Stimulated activated naive CD8-positive, alpha-beta T cell treated with anti-CD3 and anti-CD28 coated beads, Interleukin-15, amount 100 ng/mL, for 72 hours (primary cell): ENCODE results near the gene OTOF.

ENCODE experiments used
- ATAC-seq: fragments of 150-1000 bp; cut with Tn5 transposase; 2 replicates; pipeline ENCODE4 v1.10.0; 2021; ENCODE audit warnings: mild to moderate bottlenecking, moderate library complexity
- DNase-seq, 2 donors: peaks; one replicate each; pipeline ENCODE4 v3.0.0; 2021 to 2022
- H3K27ac Mint-ChIP-seq, 2 donors: one replicate each; pipeline ENCODE4 v1.8.0; 2022; ENCODE audit warnings: mild to moderate bottlenecking in 2 of 2, mixed read lengths in 2 of 2, moderate library complexity in 2 of 2
- H3K27me3 Mint-ChIP-seq: one replicate; pipeline ENCODE4 v1.8.0; 2022; ENCODE audit warnings: mixed read lengths
- H3K4me1 Mint-ChIP-seq: one replicate; pipeline ENCODE4 v1.8.0; 2022; ENCODE audit warnings: mild to moderate bottlenecking, mixed read lengths
- H3K4me3 Mint-ChIP-seq, 2 donors: one replicate each; pipeline ENCODE4 v1.8.0; 2022; ENCODE audit warnings: mild to moderate bottlenecking in 2 of 2, mixed read lengths in 2 of 2, moderate library complexity in 1 of 2
- H3K9me3 Mint-ChIP-seq, 2 donors: one replicate each; pipeline ENCODE4 v1.8.0; 2022; ENCODE audit warnings: mixed read lengths in 2 of 2

The OTOF gene

DNA sequence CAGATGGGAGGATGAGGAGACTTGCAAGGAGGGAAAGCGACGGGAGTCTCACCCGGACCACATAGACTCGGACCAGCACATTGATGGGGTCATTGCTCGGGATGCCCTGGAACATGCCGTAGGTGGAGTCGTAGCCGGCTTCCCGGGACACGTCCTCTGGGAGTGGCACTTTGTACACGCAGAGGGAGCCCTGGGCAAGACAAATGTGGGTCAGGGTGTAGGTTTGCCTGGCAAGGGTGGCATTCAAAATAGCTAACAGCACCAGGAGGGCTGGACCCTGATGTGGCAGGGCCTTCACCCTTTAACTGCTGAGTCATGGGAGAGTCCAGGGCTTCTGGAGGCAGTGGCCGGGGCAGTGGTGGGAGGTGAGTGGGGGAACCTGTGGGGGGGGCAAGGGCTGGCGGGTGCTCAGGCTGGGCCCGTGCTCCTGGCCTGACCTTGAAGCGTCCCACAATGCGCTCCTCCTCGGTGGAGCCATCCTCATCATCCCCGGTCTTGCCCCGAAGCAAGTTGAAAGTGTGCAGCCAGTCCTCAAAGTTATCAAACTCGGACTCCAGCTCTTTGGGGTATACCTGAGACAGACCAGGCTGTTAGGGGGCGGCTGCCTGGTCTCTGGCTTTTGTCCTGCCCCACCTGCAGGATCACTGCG lies 11.1 kb downstream of the OTOF start:
- Mint-ChIP-seq H3K4me1 (no peaks in the 10 kb centered on the region), H3K4me3 (no peak overlapping the region), H3K27me3 (no peaks in the 10 kb centered on the region), H3K9me3 (peaks cover 0 to 13% of the 10 kb centered on the region in 2 donors), H3K27ac (no peak overlapping the region)
- ATAC-seq (no peak), DNase-seq (no peak)

GRCh38 chr2:26465981-26466471 lies 11.9 kb downstream of the OTOF start:
- no peak overlapping the region for H3K4me3 Mint-ChIP-seq
- H3K4me1 Mint-ChIP-seq = no peaks in the 10 kb centered on the region
- DNase-seq (no peak), ATAC-seq (no peak)
- no peaks in the 10 kb centered on the region for H3K27me3 Mint-ChIP-seq
- peaks cover 0 to 13% of the 10 kb centered on the region in 2 donors for H3K9me3 Mint-ChIP-seq
- H3K27ac Mint-ChIP-seq = no peak overlapping the region

- no peak for ATAC-seq
- H3K9me3 Mint-ChIP-seq = peaks cover 0 to 12% of the 10 kb centered on the region in 2 donors
- no peaks in the 10 kb centered on the region for H3K27me3 Mint-ChIP-seq
- H3K4me3 Mint-ChIP-seq = no peak overlapping the region
- no peak overlapping the region for H3K27ac Mint-ChIP-seq
- DNase-seq = no peak
- no peaks in the 10 kb centered on the region for H3K4me1 Mint-ChIP-seq
Measured at GRCh38 chr2:26465266-26465925, 12.5 kb downstream of the OTOF start.

- no peak overlapping the region for H3K4me3 Mint-ChIP-seq
- H3K4me1 Mint-ChIP-seq = no peaks in the 10 kb centered on the region
- no peaks in the 10 kb centered on the region for H3K27me3 Mint-ChIP-seq
- peak overlapping the region in 1 of 2 donors; percentile 85 for H3K27ac Mint-ChIP-seq
- DNase-seq (no peak), ATAC-seq (no peak)
- peaks cover 0 to 5% of the 10 kb centered on the region in 2 donors for H3K9me3 Mint-ChIP-seq
Measured at GRCh38 chr2:26464390-26465265, 13.3 kb downstream of the OTOF start.

GRCh38 chr2:26463244-26464192 lies 14.4 kb downstream of the OTOF start:
- no peaks in the 10 kb centered on the region for H3K27me3 Mint-ChIP-seq
- no peak for ATAC-seq
- no peak for DNase-seq
- no peak overlapping the region for H3K27ac Mint-ChIP-seq
- H3K4me3 Mint-ChIP-seq = no peak overlapping the region
- no peaks in the 10 kb centered on the region for H3K9me3 Mint-ChIP-seq
- no peaks in the 10 kb centered on the region for H3K4me1 Mint-ChIP-seq

- Mint-ChIP-seq H3K4me1 (no peaks in the 10 kb centered on the region), H3K27me3 (no peaks in the 10 kb centered on the region), H3K4me3 (no peak overlapping the region), H3K27ac (peak overlapping the region in 1 of 2 donors; percentile 48), H3K9me3 (no peaks in the 10 kb centered on the region)
- no peak for ATAC-seq
- DNase-seq = no peak
Measured at GRCh38 chr2:26462511-26463243, 15.2 kb downstream of the OTOF start.

DNA sequence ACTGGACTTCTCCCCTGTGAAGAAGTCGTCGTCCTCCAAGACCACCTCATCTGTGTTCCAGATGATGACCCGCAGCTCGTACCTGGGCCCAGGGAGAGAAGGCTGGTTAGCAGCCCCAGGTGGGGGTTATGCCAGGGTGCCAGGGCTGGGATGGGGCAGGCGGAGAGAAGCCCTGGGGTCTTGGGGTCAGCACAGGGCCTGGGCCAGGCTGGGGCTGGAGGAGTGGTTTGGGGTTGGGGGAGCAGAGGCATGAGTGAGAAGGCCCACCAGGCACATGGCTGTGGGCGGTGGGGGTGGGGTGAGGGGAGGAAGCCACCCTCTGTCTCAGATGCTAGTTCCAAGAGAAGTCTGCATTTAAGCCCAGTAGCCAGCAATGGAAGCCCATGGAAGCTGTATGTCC lies 15.8 kb downstream of the OTOF start:
- Mint-ChIP-seq H3K4me1 (no peaks in the 10 kb centered on the region), H3K27me3 (no peaks in the 10 kb centered on the region), H3K4me3 (no peak overlapping the region), H3K27ac (no peak overlapping the region), H3K9me3 (no peaks in the 10 kb centered on the region)
- DNase-seq = no peak
- no peak for ATAC-seq

GRCh38 chr2:26461601-26462023 lies 16.3 kb downstream of the OTOF start:
- Mint-ChIP-seq H3K4me1 (no peaks in the 10 kb centered on the region), H3K27me3 (no peaks in the 10 kb centered on the region), H3K4me3 (no peak overlapping the region), H3K27ac (peak overlapping the region in 1 of 2 donors; percentile 34), H3K9me3 (no peaks in the 10 kb centered on the region)
- DNase-seq (no peak), ATAC-seq (no peak)

- Mint-ChIP-seq H3K9me3 (no peaks in the 10 kb centered on the region), H3K27me3 (no peaks in the 10 kb centered on the region), H3K4me1 (no peaks in the 10 kb centered on the region), H3K27ac (no peak overlapping the region), H3K4me3 (no peak overlapping the region)
- ATAC-seq (no peak), DNase-seq (no peak)
Measured at GRCh38 chr2:26460613-26461031, 17.3 kb downstream of the OTOF start.

GRCh38 chr2:26459991-26460612 lies 17.8 kb downstream of the OTOF start:
- H3K27ac Mint-ChIP-seq = no peak overlapping the region
- DNase-seq = no peak
- ATAC-seq = no peak
- no peaks in the 10 kb centered on the region for H3K27me3 Mint-ChIP-seq
- H3K9me3 Mint-ChIP-seq = no peaks in the 10 kb centered on the region
- H3K4me1 Mint-ChIP-seq = no peaks in the 10 kb centered on the region
- H3K4me3 Mint-ChIP-seq = no peak overlapping the region

- no peak overlapping the region for H3K27ac Mint-ChIP-seq
- no peak for ATAC-seq
- no peak overlapping the region for H3K4me3 Mint-ChIP-seq
- H3K4me1 Mint-ChIP-seq = no peaks in the 10 kb centered on the region
- no peaks in the 10 kb centered on the region for H3K9me3 Mint-ChIP-seq
- no peak for DNase-seq
- no peaks in the 10 kb centered on the region for H3K27me3 Mint-ChIP-seq
Measured at GRCh38 chr2:26458365-26459042, 19.4 kb downstream of the OTOF start.

DNA sequence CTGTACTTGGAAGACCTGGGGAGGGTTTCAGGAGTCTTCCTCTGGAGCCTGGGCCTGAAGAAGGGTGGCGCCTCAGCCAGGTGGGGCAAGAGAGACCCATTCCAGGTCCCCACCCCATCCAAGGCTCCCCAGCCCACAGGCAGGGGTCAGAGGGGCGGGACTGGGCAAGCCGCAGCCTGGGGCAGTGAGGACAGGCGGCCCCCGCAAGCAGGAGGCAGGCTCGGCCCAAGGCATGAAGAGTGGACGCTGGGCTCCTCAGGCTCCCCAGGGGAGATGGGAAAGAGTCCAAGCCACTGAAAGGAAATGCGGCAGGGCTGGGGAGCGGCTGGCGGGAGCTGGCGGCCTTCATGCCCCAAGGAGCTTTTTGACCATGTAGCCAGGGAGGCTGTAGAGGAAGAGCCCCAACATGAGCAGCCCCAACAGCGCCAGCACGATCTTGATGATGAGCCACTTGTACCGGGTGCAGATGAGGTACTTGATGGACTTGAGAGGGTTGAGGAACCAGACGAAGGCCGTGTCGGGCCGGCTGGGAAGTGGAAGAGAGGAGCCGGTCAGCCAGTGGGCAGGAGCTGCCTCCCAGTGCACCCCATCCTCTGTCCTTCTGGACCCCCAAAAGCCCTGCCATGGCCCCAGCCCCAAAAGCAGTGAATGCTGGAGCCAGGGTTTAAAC lies 20.1 kb downstream of the OTOF start:
- Mint-ChIP-seq H3K27ac (no peak overlapping the region), H3K4me1 (no peaks in the 10 kb centered on the region), H3K27me3 (no peaks in the 10 kb centered on the region), H3K9me3 (no peaks in the 10 kb centered on the region), H3K4me3 (no peak overlapping the region)
- ATAC-seq (no peak), DNase-seq (peak in 1 of 2 donors; percentile 7)

DNA sequence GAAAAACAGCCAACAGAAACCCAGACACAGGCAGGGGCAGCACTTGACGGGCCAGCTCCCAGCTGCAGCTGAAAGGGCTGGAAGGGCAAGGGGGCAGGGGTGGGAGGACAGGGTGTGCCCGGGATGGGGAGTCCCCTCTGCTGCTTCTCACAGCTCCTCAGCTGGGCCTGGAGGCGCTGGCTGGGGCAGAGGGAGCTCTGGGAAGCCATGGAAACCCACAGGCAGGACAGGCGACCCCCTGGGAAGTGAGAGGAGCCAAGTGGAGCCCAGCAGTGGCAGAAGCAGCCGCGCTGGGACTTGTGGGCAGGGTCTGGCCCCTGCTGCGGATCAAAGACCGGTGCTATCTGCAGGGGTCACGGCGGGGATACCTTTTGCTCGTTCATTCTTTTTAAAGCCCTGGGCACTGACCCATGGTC lies 20.7 kb downstream of the OTOF start:
- Mint-ChIP-seq H3K27ac (no peak overlapping the region), H3K27me3 (no peaks in the 10 kb centered on the region), H3K4me3 (no peak overlapping the region), H3K9me3 (no peaks in the 10 kb centered on the region), H3K4me1 (no peaks in the 10 kb centered on the region)
- peak in 1 of 2 donors; percentile 6 for DNase-seq
- ATAC-seq = no peak
